HepG2 (cell line): Measurements from ENCODE around the gene TKTL1. TPM values are rescaled to one million over a fixed set of nuclear protein-coding genes. Genes with fewer than 3 reads are reported as not detected.

Experiments
- ATM ChIP-seq: fragments of 450-650 bp; IDR thresholded peaks from 2 replicates; pipeline ENCODE4 v1.7.1; 2017; ENCODE audit warnings: mild to moderate bottlenecking, borderline replicate concordance
- CENPT ChIP-seq: sonication (generic); formaldehyde crosslinking; IDR thresholded peaks from 2 replicates; pipeline ENCODE4 v1.8.0; 2022; ENCODE audit warnings: low read depth, mild to moderate bottlenecking, moderate library complexity, missing genetic modification reagents
- FOSL2 ChIP-seq: sonication (generic); formaldehyde crosslinking; IDR thresholded peaks from 2 replicates; pipeline ENCODE4 v1.4.0; 2020; ENCODE audit warnings: missing genetic modification reagents
- ZNF24 ChIP-seq: fragments of 450-650 bp; IDR thresholded peaks from 2 replicates; pipeline ENCODE4 v1.6.1; 2017; ENCODE audit warnings: antibody characterized with exemption, mild to moderate bottlenecking
- polyA plus RNA-seq, 8 experiments: library from polyadenylated mRNA; depleted of rRNA in 3 of 8; stranded (reverse) in 7 of 8; unstranded in 1 of 8; fragments of >200 nt; fragmentation: Illumina TruSeq in 4 of 8; extraction: Trizol in 4 of 8; gene quantifications; 2 replicates each; pipeline versions ENCODE4 v1.2.1 to v1.2.3, GENCODE V29; 2011 to 2016; ENCODE audit warnings: low read depth in 4 of 8, missing spikeins in 1 of 8, mixed read lengths in 1 of 8; ENCODE audit not compliant: insufficient read depth in 1 of 8
- total RNA-seq, 5 experiments: library from RNA; depleted of rRNA; stranded (reverse); fragments of >200 nt; fragmentation: Illumina TruSeq; extraction: Trizol; gene quantifications; 2 replicates each; pipeline ENCODE4 v1.2.3, GENCODE V29; 2016; ENCODE audit warnings: low read depth in 1 of 5
- TF ChIP-seq, protein P1 (sequence below): sonication (generic); formaldehyde crosslinking; IDR thresholded peaks from 2 replicates; pipeline ENCODE4 v1.4.0; 2020; ENCODE audit warnings: missing genetic modification reagents, borderline replicate concordance
- TF ChIP-seq, protein P2 (sequence below): sonication (generic); formaldehyde crosslinking; IDR thresholded peaks from 2 replicates; pipeline ENCODE4 v1.5.1; 2020; ENCODE audit warnings: mild to moderate bottlenecking, missing genetic modification reagents, moderate library complexity
- TF ChIP-seq, protein P3 (sequence below): IDR thresholded peaks from 2 replicates; pipeline ENCODE4 v1.6.1; 2016; ENCODE audit warnings: low read depth, missing genetic modification reagents, missing compliant biosample characterization

TKTL1 gene
- total and polyA plus RNA-seq, 2 of the 13 experiments (the other 11 are each of a cell fraction or from before 2014, with no cell fraction given) = not detected

DNA sequence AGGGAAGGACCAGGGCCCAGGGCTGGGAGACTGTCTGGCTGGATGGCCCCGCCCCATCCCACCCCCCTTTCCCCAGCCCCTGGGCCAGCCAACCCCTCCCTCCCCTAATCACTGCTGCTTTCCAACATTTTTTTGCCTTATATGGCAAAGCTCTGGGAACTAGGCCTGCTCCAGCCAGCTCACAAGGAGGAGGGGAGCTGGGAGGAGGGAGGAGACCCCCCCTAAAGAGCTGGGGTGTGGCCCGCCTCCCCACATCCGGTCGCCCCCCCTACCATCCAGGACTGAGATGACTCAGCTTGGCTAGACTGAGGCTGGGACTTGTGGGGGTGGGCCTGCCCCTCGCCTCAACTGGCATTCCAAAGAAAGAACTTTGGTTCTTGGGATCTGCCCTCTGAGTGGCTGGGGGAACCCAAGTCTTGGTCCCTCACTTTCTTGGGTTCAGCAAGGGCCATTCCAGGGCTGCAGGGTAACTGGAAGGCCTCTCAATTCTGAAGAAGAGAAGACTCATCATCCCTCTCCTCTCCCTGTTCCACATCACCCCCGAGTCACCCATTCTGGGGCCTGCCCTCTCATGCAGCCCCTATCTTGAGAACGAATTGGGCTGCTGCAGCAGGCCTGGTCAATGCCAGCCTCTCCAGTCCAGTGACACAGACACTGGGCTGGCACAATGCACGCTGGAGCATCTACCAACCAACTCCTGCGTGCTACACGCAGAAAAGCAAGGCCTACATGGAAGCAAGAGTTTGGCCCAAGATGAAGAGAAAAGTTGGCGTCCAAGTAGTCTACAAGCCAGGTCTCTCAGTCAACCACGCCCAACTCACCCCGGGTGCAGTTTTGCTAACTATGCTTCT lies 74.1 kb downstream of the TKTL1 start (continued):
- TF ChIP-seq, protein P1, sequence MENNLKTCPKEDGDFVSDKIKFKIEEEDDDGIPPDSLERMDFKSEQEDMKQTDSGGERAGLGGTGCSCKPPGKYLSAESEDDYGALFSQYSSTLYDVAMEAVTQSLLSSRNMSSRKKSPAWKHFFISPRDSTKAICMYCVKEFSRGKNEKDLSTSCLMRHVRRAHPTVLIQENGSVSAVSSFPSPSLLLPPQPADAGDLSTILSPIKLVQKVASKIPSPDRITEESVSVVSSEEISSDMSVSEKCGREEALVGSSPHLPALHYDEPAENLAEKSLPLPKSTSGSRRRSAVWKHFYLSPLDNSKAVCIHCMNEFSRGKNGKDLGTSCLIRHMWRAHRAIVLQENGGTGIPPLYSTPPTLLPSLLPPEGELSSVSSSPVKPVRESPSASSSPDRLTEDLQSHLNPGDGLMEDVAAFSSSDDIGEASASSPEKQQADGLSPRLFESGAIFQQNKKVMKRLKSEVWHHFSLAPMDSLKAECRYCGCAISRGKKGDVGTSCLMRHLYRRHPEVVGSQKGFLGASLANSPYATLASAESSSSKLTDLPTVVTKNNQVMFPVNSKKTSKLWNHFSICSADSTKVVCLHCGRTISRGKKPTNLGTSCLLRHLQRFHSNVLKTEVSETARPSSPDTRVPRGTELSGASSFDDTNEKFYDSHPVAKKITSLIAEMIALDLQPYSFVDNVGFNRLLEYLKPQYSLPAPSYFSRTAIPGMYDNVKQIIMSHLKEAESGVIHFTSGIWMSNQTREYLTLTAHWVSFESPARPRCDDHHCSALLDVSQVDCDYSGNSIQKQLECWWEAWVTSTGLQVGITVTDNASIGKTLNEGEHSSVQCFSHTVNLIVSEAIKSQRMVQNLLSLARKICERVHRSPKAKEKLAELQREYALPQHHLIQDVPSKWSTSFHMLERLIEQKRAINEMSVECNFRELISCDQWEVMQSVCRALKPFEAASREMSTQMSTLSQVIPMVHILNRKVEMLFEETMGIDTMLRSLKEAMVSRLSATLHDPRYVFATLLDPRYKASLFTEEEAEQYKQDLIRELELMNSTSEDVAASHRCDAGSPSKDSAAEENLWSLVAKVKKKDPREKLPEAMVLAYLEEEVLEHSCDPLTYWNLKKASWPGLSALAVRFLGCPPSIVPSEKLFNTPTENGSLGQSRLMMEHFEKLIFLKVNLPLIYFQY (CRISPR knock-in tag) = no peak
- TF ChIP-seq CENPT (CRISPR knock-in tag) (no peak), ATM (no peak), FOSL2 (peak; percentile 88), ZNF24 (no peak)
- TF ChIP-seq, protein P2, sequence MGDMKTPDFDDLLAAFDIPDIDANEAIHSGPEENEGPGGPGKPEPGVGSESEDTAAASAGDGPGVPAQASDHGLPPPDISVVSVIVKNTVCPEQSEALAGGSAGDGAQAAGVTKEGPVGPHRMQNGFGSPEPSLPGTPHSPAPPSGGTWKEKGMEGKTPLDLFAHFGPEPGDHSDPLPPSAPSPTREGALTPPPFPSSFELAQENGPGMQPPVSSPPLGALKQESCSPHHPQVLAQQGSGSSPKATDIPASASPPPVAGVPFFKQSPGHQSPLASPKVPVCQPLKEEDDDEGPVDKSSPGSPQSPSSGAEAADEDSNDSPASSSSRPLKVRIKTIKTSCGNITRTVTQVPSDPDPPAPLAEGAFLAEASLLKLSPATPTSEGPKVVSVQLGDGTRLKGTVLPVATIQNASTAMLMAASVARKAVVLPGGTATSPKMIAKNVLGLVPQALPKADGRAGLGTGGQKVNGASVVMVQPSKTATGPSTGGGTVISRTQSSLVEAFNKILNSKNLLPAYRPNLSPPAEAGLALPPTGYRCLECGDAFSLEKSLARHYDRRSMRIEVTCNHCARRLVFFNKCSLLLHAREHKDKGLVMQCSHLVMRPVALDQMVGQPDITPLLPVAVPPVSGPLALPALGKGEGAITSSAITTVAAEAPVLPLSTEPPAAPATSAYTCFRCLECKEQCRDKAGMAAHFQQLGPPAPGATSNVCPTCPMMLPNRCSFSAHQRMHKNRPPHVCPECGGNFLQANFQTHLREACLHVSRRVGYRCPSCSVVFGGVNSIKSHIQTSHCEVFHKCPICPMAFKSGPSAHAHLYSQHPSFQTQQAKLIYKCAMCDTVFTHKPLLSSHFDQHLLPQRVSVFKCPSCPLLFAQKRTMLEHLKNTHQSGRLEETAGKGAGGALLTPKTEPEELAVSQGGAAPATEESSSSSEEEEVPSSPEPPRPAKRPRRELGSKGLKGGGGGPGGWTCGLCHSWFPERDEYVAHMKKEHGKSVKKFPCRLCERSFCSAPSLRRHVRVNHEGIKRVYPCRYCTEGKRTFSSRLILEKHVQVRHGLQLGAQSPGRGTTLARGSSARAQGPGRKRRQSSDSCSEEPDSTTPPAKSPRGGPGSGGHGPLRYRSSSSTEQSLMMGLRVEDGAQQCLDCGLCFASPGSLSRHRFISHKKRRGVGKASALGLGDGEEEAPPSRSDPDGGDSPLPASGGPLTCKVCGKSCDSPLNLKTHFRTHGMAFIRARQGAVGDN (CRISPR knock-in tag) = peak; percentile 58
- TF ChIP-seq, protein P3, sequence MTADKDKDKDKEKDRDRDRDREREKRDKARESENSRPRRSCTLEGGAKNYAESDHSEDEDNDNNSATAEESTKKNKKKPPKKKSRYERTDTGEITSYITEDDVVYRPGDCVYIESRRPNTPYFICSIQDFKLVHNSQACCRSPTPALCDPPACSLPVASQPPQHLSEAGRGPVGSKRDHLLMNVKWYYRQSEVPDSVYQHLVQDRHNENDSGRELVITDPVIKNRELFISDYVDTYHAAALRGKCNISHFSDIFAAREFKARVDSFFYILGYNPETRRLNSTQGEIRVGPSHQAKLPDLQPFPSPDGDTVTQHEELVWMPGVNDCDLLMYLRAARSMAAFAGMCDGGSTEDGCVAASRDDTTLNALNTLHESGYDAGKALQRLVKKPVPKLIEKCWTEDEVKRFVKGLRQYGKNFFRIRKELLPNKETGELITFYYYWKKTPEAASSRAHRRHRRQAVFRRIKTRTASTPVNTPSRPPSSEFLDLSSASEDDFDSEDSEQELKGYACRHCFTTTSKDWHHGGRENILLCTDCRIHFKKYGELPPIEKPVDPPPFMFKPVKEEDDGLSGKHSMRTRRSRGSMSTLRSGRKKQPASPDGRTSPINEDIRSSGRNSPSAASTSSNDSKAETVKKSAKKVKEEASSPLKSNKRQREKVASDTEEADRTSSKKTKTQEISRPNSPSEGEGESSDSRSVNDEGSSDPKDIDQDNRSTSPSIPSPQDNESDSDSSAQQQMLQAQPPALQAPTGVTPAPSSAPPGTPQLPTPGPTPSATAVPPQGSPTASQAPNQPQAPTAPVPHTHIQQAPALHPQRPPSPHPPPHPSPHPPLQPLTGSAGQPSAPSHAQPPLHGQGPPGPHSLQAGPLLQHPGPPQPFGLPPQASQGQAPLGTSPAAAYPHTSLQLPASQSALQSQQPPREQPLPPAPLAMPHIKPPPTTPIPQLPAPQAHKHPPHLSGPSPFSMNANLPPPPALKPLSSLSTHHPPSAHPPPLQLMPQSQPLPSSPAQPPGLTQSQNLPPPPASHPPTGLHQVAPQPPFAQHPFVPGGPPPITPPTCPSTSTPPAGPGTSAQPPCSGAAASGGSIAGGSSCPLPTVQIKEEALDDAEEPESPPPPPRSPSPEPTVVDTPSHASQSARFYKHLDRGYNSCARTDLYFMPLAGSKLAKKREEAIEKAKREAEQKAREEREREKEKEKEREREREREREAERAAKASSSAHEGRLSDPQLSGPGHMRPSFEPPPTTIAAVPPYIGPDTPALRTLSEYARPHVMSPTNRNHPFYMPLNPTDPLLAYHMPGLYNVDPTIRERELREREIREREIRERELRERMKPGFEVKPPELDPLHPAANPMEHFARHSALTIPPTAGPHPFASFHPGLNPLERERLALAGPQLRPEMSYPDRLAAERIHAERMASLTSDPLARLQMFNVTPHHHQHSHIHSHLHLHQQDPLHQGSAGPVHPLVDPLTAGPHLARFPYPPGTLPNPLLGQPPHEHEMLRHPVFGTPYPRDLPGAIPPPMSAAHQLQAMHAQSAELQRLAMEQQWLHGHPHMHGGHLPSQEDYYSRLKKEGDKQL = no peak
